ENCODE data around the gene FKBP5.

DNA sequence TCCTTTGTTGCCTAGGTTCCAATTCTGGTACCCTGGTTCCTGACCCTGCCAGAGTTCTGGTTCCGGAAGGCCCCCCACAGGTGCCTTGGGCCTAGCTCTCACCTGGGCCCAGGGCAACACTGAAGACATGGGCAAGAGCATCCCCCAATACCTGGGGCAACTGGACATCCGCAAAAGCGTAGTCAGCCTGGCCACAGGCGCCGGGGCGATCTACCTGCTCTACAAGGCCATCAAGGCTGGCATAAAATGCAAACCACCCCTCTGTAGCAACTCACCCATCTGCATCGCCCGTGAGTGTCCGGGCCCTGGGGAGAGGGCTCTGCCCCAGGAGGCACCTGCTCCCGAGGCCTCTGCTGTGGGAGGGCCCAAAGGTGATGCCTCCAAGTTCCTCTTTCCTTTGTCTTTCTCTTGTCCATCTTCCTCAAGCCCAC lies 48.3 kb upstream of the FKBP5 start, which contains the start of gene ARMC12:
- TF ChIP-seq EZH2phosphoT487 (IDR thresholded peaks at IDR 0.05; ENCODE audit: borderline replicate concordance, low read depth, low read length): no peak
- TF ChIP-seq, protein P1, sequence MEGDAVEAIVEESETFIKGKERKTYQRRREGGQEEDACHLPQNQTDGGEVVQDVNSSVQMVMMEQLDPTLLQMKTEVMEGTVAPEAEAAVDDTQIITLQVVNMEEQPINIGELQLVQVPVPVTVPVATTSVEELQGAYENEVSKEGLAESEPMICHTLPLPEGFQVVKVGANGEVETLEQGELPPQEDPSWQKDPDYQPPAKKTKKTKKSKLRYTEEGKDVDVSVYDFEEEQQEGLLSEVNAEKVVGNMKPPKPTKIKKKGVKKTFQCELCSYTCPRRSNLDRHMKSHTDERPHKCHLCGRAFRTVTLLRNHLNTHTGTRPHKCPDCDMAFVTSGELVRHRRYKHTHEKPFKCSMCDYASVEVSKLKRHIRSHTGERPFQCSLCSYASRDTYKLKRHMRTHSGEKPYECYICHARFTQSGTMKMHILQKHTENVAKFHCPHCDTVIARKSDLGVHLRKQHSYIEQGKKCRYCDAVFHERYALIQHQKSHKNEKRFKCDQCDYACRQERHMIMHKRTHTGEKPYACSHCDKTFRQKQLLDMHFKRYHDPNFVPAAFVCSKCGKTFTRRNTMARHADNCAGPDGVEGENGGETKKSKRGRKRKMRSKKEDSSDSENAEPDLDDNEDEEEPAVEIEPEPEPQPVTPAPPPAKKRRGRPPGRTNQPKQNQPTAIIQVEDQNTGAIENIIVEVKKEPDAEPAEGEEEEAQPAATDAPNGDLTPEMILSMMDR (conservative IDR thresholded peaks at IDR 0.05; ENCODE audit: low read length): no peak
